GM20431 (cell line): Measurements from ENCODE around the gene OPTC.

Source experiments
- in situ Hi-C: fragments of 300-500 bp; cut with MseI, MboI; formaldehyde crosslinking; loops from one replicate; pipeline ENCODE4 v1.15.0; 2020; ENCODE audit warnings: low sequenced_read_pairs; ENCODE audit not compliant: unreplicated experiment

The OPTC gene

GRCh38 chr1:203553496-203553895, 59.5 kb downstream of the OPTC start:
- in situ Hi-C loops = no loop called here

DNA sequence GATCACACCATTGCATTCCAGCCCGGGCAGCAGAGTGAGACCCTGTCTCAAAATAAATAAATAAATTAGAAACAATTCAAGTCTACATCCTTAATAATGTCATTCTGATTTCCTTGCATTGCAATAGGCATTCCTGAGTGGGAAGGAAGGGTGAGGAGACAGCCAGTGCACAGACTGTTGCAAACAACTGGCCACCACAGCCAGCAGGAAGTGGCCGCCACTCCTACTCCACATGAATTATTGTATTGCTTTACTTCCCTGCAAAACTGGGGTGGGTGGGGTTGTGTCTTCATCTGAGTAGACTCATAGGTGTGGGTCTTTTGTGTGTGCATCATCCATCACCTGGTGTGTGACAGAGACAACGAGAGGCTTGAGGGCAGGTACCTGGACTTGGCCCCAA, 60.1 kb downstream of the OPTC start:
- in situ Hi-C loops = no loop called here

DNA sequence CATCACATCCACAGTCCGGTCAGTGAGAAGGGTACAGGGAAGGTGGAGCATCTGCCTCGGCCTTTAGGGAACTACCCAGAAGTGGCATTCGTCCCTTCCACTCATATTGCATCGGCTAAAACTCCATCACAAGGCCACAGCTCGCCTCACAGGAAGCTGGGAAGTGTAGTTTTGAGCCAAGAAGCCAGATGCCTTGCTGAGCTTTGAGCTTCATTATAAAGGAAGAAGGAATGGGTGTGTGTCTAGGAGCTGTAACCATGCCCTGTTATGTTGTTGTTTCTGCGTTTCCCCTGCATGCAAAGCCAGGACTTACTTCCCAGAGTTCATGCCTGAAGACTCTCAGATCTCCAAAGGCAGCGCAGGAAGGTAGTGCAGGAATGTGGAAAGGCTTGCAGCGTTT, 61.1 kb downstream of the OPTC start:
- in situ Hi-C loops = no loop called here

- in situ Hi-C loops = no loop called here
Observed at GRCh38 chr1:203555511-203556046, 61.6 kb downstream of the OPTC start.

DNA sequence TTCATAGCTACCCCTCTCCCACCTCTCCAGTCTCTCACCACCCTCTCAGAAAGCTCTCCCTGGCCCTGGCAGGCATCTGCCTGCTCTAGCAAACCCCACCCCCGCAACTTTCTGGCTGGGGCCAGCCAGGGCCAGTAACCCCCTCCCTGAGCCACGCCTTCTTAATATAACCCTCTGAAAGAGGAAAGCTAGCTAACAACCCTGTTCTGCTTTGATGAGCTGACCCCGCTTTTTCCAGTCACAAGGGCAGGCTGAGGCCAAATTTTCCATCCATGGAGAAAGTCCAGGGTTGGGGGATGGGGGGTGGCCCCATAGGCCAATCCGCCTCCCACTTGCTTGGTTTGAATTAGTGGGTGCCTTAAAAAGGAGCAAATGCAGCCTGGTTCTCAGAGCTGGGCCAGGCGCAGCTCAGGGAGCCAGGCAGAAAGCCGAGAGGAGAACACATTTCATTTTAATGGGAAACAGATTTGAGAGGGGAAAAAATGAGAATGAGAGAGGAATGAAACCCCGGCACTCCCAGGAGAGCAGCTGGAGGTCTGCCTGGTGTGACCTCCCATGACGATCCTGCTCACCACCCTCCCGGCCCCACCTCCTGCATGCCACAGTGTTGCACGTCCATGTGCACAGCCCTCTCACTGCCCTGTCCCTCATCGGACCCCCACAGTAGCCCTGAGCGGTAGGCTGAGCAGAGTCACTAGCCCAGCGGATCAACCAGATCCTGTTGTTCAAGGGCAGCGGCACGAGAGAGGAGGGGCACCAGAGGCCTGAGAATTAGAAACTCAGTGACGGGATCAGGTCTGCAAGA, 62.3 kb downstream of the OPTC start:
- in situ Hi-C loops = no loop called here

GRCh38 chr1:203557390-203557789, 63.4 kb downstream of the OPTC start:
- in situ Hi-C loops = no loop called here

- in situ Hi-C loops = no loop called here
Observed at GRCh38 chr1:203558064-203558760, 64.3 kb downstream of the OPTC start.
